ENCODE data around the gene ZCCHC8. TPM values are rescaled to one million over a fixed set of nuclear protein-coding genes. Genes with fewer than 3 reads are reported as not detected.

The ZCCHC8 gene
- total RNA-seq (2021; fragmentation: NEBNext Ultra II Directional; extraction: Animal tissue kit (Norgen Biotek cat#: 25700)) (27.4 and 28.9 TPM in 2 replicates), polyA plus RNA-seq (2011; rRNA removed) (12.1 and 13.8 TPM in 2 replicates), polyA minus RNA-seq (2011; rRNA and poly(A)+ RNA removed) (16.7 and 17.3 TPM in 2 replicates)
- polyA plus RNA-seq (2011; cell fraction: cytosol; rRNA removed) = 20.5 TPM
- 22.8 TPM for polyA plus RNA-seq (2011; cell fraction: nucleus; rRNA removed)
- polyA plus RNA-seq (2012, experiment 1 of 2) = 18.1 to 23.6 TPM (median 19.9 TPM) in 4 replicates
- polyA plus RNA-seq (2012, experiment 2 of 2) = 2.5 TPM
- polyA plus RNA-seq (2013, experiment 1 of 2) = 22.3 TPM
- 20.5 TPM for polyA plus RNA-seq (2013, experiment 2 of 2)
- polyA minus RNA-seq (2011; cell fraction: cytosol; rRNA and poly(A)+ RNA removed) = 12.0 TPM
- 12.4 TPM for polyA minus RNA-seq (2011; cell fraction: nucleus; rRNA and poly(A)+ RNA removed)
- long read RNA-seq, experiment 1, partial matches to known transcripts = 2 of 13 reads
- long read RNA-seq, experiment 1, other reads (novel, unspliced or antisense) = 10 of 13 reads
- long read RNA-seq, experiment 2, transcript ZCCHC8-210 (14 exons, 2,955 nt) = major isoform, 6 of 8 reads
- long read RNA-seq, experiment 2, partial matches to known transcripts = 2 of 8 reads
- long read RNA-seq, experiment 2, other reads (novel, unspliced or antisense) = 0 of 8 reads

DNA sequence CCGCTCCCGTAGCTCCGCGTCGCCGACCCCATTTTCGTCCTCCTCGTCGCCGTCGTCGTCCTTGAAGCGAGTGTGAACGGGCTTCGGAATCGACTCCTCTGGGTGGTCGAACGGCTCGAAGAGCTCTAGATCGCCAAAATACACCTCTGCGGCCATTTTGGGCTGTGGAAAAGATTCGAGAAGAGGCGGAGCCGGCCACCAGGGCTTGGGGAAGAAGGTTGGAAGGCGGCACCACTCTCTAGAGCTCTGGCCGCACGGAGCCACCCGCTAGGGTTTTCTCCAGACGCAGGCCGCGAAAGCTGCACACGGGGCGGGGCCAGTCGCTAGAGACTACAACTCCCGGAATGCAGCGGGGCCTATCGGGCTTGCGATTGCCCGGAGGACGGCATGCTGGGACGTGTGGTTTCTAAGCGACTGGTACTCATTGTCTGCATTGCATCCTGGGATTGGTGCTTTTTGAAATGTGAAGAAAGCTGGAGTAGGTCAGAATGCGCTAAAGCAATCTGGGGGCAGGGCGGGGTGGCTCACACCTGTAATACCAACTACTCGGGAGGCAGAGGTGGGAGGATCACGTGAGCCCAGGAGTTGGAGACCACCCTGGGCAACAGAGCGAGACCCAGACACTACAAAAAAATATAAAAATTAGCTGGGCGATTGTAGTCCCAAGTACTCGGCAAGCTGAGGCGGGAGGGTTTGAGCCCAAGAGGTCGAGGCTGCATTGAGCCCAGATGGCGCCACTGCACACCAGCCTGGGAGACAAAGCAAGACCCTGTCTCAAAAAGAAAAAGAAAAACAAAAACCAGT, at the start of gene ZCCHC8:
Gene ZCCHC8 (minus strand): TSS at position 248 of the 804 bp plus-strand sequence. CDS start 92 bp downstream, at position 156.
- peaks cover 5 to 44% (median 18%) of the 10 kb centered on the region in 4 experiments for H3K36me3 ChIP-seq (ENCODE audit: control insufficient read depth in 2 of 4, insufficient read depth in 4 of 4, low read length in 3 of 4)
- peak within 1 kb of the TSS; percentile 55 to 67 for H3K4me2 ChIP-seq (ENCODE audit: insufficient read depth in 1 of 2, low read depth in 2 of 2, low read length in 2 of 2)
- H2BK20ac ChIP-seq (ENCODE audit: low read length) = no peak within 1 kb of the TSS
- no peak within 1 kb of the TSS for H3K14ac ChIP-seq (ENCODE audit: insufficient read length)
- peak within 1 kb of the TSS; percentile 84 for H2AK5ac ChIP-seq (ENCODE audit: low read depth, low read length)
- H3K9ac ChIP-seq (replicated peaks in 1 of 4; ENCODE audit: extremely low read depth in 1 of 4, low read depth in 3 of 4, low read length in 3 of 4) = peak within 1 kb of the TSS; percentile 88 to 94 (median 92)
- peak within 1 kb of the TSS; percentile 90 for H3K27ac ChIP-seq (ENCODE audit: low read depth, low read length)
- peak within 1 kb of the TSS; percentile 97 for H4K8ac ChIP-seq (ENCODE audit: extremely low read depth, insufficient read depth, low read length)
- H3K4me3 ChIP-seq (ENCODE audit: extremely low read depth in 1 of 4, insufficient read depth in 2 of 4, low read depth in 3 of 4, low read length in 4 of 4) = peak within 1 kb of the TSS; percentile 77 to 96 (median 94)
- H3K79me1 ChIP-seq (ENCODE audit: low read depth, low read length) = no peaks in the 10 kb centered on the region
- peaks cover 0 to 3% (median 0%) of the 10 kb centered on the region in 4 experiments; a peak in 1 of 7 replicates for H3K4me1 ChIP-seq (replicated peaks in 1 of 4; ENCODE audit: control insufficient read depth in 3 of 4, insufficient read depth in 4 of 4, low read length in 3 of 4)
- WGBS, 2 experiments (ENCODE audit: extremely low coverage in 1 of 2, insufficient coverage in 1 of 2, insufficient read length in 1 of 2, insufficient replicate concordance in 2 of 2, low coverage in 1 of 2, low lambda C conversion rate in 2 of 2, missing lambda C conversion rate in 1 of 2) = 7% methylated on average over 49 of the region's 52 CpGs; no CpG with 5 or more reads in 1 of the 2 experiments
- H4K20me1 ChIP-seq (replicated peaks in 1 of 2; ENCODE audit: control insufficient read depth in 1 of 2, insufficient read depth in 2 of 2, low read length in 2 of 2) = peaks cover 0 to 2% of the 10 kb centered on the region in 2 experiments
- H3K4ac ChIP-seq (replicated peaks; ENCODE audit: insufficient read length, low read depth, low read length) = peak within 1 kb of the TSS; percentile 93
- H3K79me2 ChIP-seq (ENCODE audit: control insufficient read depth in 1 of 2, insufficient read depth in 2 of 2, low read length in 2 of 2) = peaks cover 0 to 36% of the 10 kb centered on the region in 2 experiments; a peak in 2 of 4 replicates
- H4K91ac ChIP-seq (replicated peaks; ENCODE audit: insufficient read length, low read length) = peak within 1 kb of the TSS; percentile 61
- H2BK120ac ChIP-seq (replicated peaks; ENCODE audit: low read depth, low read length) = no peak within 1 kb of the TSS
- peak within 1 kb of the TSS; percentile 95 for H3K18ac ChIP-seq (ENCODE audit: extremely low read depth, low read length)
- H3K9me3 ChIP-seq (ENCODE audit: insufficient read depth in 2 of 2, low read depth in 1 of 2, low read length in 1 of 2) = no peaks in the 10 kb centered on the region
- peak within 1 kb of the TSS; percentile 92 for H2BK5ac ChIP-seq (ENCODE audit: low read depth, low read length)
- peak within 1 kb of the TSS; percentile 79 for H3K56ac ChIP-seq (replicated peaks; ENCODE audit: insufficient read length, low read depth, low read length)
- POLR2A ChIA-PET (ENCODE audit: partially characterized antibody) = interaction anchor here (0.6 to 47.9 kb wide), 23 partner anchors 9 to 273 kb away, joined by 3 to 1221 read pairs (median 4); partner anchors contain the start of genes KNTC1 and RSRC2
- DNase-seq (ENCODE audit: low read depth in 1 of 2, low spot score in 2 of 2) = peak; percentile 94 to 95
- no peaks in the 10 kb centered on the region for H3K23me2 ChIP-seq (ENCODE audit: low read depth, low read length)
- no peak within 1 kb of the TSS for H2BK12ac ChIP-seq (ENCODE audit: low read depth, low read length)
- H4K5ac ChIP-seq (ENCODE audit: insufficient read length, low read depth, low read length) = peak within 1 kb of the TSS; percentile 59
- CTCF ChIA-PET (ENCODE audit: partially characterized antibody) = interaction anchor here (0.6 to 2.3 kb wide), 9 partner anchors 18 to 219 kb away, joined by 3 to 5 read pairs (median 4); no protein-coding TSS in a partner anchor
- H3K23ac ChIP-seq (ENCODE audit: insufficient read length) = no peak within 1 kb of the TSS
- FAIRE-seq = peak; percentile 86
- H3K27me3 ChIP-seq (replicated peaks in 1 of 4; ENCODE audit: control insufficient read depth in 3 of 4, extremely low read depth in 1 of 4, insufficient read depth in 3 of 4, low read length in 3 of 4) = no peaks in the 10 kb centered on the region
- peak within 1 kb of the TSS; percentile 88; the same call in 1 of the 2 replicates for H2BK15ac ChIP-seq (ENCODE audit: low read length)
- peak within 1 kb of the TSS; percentile 35; the same call in 1 of the 2 replicates for H2AFZ ChIP-seq (ENCODE audit: low read length)
- TF ChIP-seq SUZ12 (IDR thresholded peaks at IDR 0.05; ENCODE audit: low read length) (no peak), MAX (IDR thresholded peaks at IDR 0.05) (peak; percentile 58; the same call in 1 of the 2 replicates), POLR2A (IDR thresholded peaks at IDR 0.05; ENCODE audit: control extremely low read depth in 1 of 2, low read depth in 2 of 2, low read length in 2 of 2) (peak; percentile 81 to 85), KDM4A (IDR thresholded peaks at IDR 0.05; ENCODE audit: low read depth, low read length, severe bottlenecking) (peak; percentile 37), GTF2F1 (IDR thresholded peaks at IDR 0.05; ENCODE audit: borderline replicate concordance, low read depth, low read length) (no peak), TAF7 (optimal IDR thresholded peaks at IDR 0.05; ENCODE audit: borderline replicate concordance, low read depth, low read length) (peak; percentile 85), TAF1 (IDR thresholded peaks at IDR 0.05; ENCODE audit: low read depth, low read length) (peak; percentile 93), BRCA1 (IDR thresholded peaks at IDR 0.05; ENCODE audit: low read depth, low read length) (no peak)

Measured in H1 (cell line).